H1 (cell line): Measurements from ENCODE around the gene SCAMP2. TPM values are rescaled to one million over a fixed set of nuclear protein-coding genes. Genes with fewer than 3 reads are reported as not detected.

Experiments used
- CTCF ChIA-PET: fragments of 300-600 bp; sonication (Branson Sonifier 250); formaldehyde crosslinking; loops from one replicate; lab custom pipeline; 2021; ENCODE audit not compliant: partially characterized antibody; lab: Charles Lee
- POLR2A ChIA-PET: fragments of 300-600 bp; sonication (Branson Sonifier 250); formaldehyde crosslinking; loops from one replicate; lab custom pipeline; 2021; ENCODE audit warnings: inconsistent platforms; ENCODE audit not compliant: partially characterized antibody; lab: Charles Lee
- DNase-seq, 2 experiments: peaks; one replicate each; pipeline versions ENCODE4 v3.0.0 to v3.0.0-alpha.2; 2010 to 2022; ENCODE audit warnings: low spot score in 2 of 2, low read depth in 1 of 2, mixed read lengths in 1 of 2
- FAIRE-seq: peaks from 2 replicates; lab custom pipeline; 2011; peaks lifted over from hg19 to GRCh38; lab: Jason Lieb, UNC
- H2AFZ ChIP-seq: 2 replicates; pipeline ENCODE4 v1.8.1; 2012; ENCODE audit warnings: low read length, inconsistent platforms
- H2AK5ac ChIP-seq: 2 replicates; pipeline ENCODE4 v1.6.1; 2013; ENCODE audit warnings: low read depth, low read length
- H2BK120ac ChIP-seq: replicated peaks from 2 replicates; pipeline ENCODE3; 2013; ENCODE audit warnings: low read depth, low read length, inconsistent platforms
- H2BK12ac ChIP-seq: 2 replicates; pipeline ENCODE4 v1.6.1; 2013; ENCODE audit warnings: low read depth, low read length
- H2BK15ac ChIP-seq: 2 replicates; pipeline ENCODE4 v1.6.1; 2013; ENCODE audit warnings: low read length
- H2BK20ac ChIP-seq: 2 replicates; pipeline ENCODE4 v1.6.1; 2013; ENCODE audit warnings: low read length
- H2BK5ac ChIP-seq: 2 replicates; pipeline ENCODE4 v1.6.1; 2013; ENCODE audit warnings: low read depth, low read length
- H3K14ac ChIP-seq: 2 replicates; pipeline ENCODE4 v1.6.1; 2013; ENCODE audit warnings: inconsistent platforms; ENCODE audit not compliant: insufficient read length
- H3K18ac ChIP-seq: 2 replicates; pipeline ENCODE4 v1.6.1; 2013; ENCODE audit warnings: low read length; ENCODE audit errors: extremely low read depth
- H3K23ac ChIP-seq: 2 replicates; pipeline ENCODE4 v1.6.1; 2013; ENCODE audit warnings: inconsistent platforms; ENCODE audit not compliant: insufficient read length
- H3K23me2 ChIP-seq: 2 replicates; pipeline ENCODE4 v1.6.1; 2013; ENCODE audit warnings: low read depth, low read length
- H3K27ac ChIP-seq: 2 replicates; pipeline ENCODE4 v1.6.1; 2011; ENCODE audit warnings: low read depth, low read length, inconsistent platforms
- H3K27me3 ChIP-seq, 4 experiments: replicated peaks in 1 of 4; 1 replicate in 1 of 4; 2 replicates in 3 of 4; pipeline versions ENCODE4 v1.6.1 to v1.8.1; 2011 to 2013; ENCODE audit warnings: low read length in 3 of 4, mild to moderate bottlenecking in 3 of 4, inconsistent platforms in 2 of 4, mixed read lengths in 2 of 4, moderate library complexity in 1 of 4; ENCODE audit not compliant: control insufficient read depth in 3 of 4, insufficient read depth in 3 of 4; ENCODE audit errors: extremely low read depth in 1 of 4
- H3K36me3 ChIP-seq, 4 experiments: 2 replicates each; pipeline versions ENCODE4 v1.6.1 to v1.8.1; 2011 to 2013; ENCODE audit warnings: mild to moderate bottlenecking in 4 of 4, low read length in 3 of 4, moderate library complexity in 2 of 4, control low read depth in 1 of 4, inconsistent platforms in 1 of 4; ENCODE audit not compliant: insufficient read depth in 4 of 4, control insufficient read depth in 2 of 4
- H3K4ac ChIP-seq: replicated peaks from 2 replicates; pipeline ENCODE3; 2013; ENCODE audit warnings: low read length, low read depth, mixed read lengths, inconsistent platforms; ENCODE audit not compliant: insufficient read length
- H3K4me1 ChIP-seq, 4 experiments: replicated peaks in 1 of 4; 1 replicate in 1 of 4; 2 replicates in 3 of 4; pipeline versions ENCODE4 v1.6.1 to v1.8.1; 2011 to 2013; ENCODE audit warnings: low read length in 3 of 4, inconsistent platforms in 2 of 4, mixed read lengths in 1 of 4; ENCODE audit not compliant: insufficient read depth in 4 of 4, control insufficient read depth in 3 of 4
- H3K4me2 ChIP-seq, 2 experiments: 2 replicates each; pipeline versions ENCODE4 v1.6.1 to v1.8.1; 2011 to 2013; ENCODE audit warnings: low read depth in 2 of 2, low read length in 2 of 2, control low read depth in 1 of 2, inconsistent platforms in 1 of 2, mild to moderate bottlenecking in 1 of 2; ENCODE audit not compliant: insufficient read depth in 1 of 2
- H3K4me3 ChIP-seq, 4 experiments: fragments of 200-600, 300-600 bp in 1 of 4; sonication (generic), shearing (Covaris generic), sonication (Bioruptor Twin) in 1 of 4; 2 replicates each; pipeline versions ENCODE4 v1.5.1 to v1.8.1; 2011 to 2016; ENCODE audit warnings: low read length in 4 of 4, low read depth in 3 of 4, control low read depth in 2 of 4, inconsistent platforms in 2 of 4, mild to moderate bottlenecking in 2 of 4, mixed read lengths in 1 of 4, moderate library complexity in 1 of 4; ENCODE audit not compliant: insufficient read depth in 2 of 4; ENCODE audit errors: extremely low read depth in 1 of 4
- H3K56ac ChIP-seq: replicated peaks from 2 replicates; pipeline ENCODE3; 2013; ENCODE audit warnings: low read depth, mild to moderate bottlenecking, mixed read lengths, low read length, inconsistent platforms; ENCODE audit not compliant: insufficient read length
- H3K79me1 ChIP-seq: 2 replicates; pipeline ENCODE4 v1.6.1; 2013; ENCODE audit warnings: low read depth, low read length, control low read depth
- H3K79me2 ChIP-seq, 2 experiments: 2 replicates each; pipeline versions ENCODE4 v1.6.1 to v1.8.1; 2012 to 2013; ENCODE audit warnings: low read length in 2 of 2, mild to moderate bottlenecking in 2 of 2, inconsistent platforms in 1 of 2; ENCODE audit not compliant: insufficient read depth in 2 of 2, control insufficient read depth in 1 of 2
- H3K9ac ChIP-seq, 4 experiments: replicated peaks in 1 of 4; 1 replicate in 1 of 4; 2 replicates in 3 of 4; pipeline versions ENCODE4 v1.6.1 to v1.8.1; 2011 to 2013; ENCODE audit warnings: low read depth in 3 of 4, low read length in 3 of 4, control low read depth in 2 of 4, mild to moderate bottlenecking in 2 of 4, moderate library complexity in 2 of 4, inconsistent platforms in 1 of 4; ENCODE audit errors: extremely low read depth in 1 of 4
- H3K9me3 ChIP-seq, 2 experiments: 2 replicates each; pipeline versions ENCODE4 v1.6.1 to v1.8.1; 2012 to 2013; ENCODE audit warnings: mild to moderate bottlenecking in 2 of 2, moderate library complexity in 2 of 2, control low read depth in 1 of 2, inconsistent platforms in 1 of 2, low read depth in 1 of 2, low read length in 1 of 2, mixed read lengths in 1 of 2; ENCODE audit not compliant: insufficient read depth in 2 of 2
- H4K20me1 ChIP-seq, 2 experiments: replicated peaks in 1 of 2; 2 replicates each; pipeline versions ENCODE3 to v1.8.1; 2011 to 2013; ENCODE audit warnings: inconsistent platforms in 2 of 2, low read length in 2 of 2, mild to moderate bottlenecking in 1 of 2; ENCODE audit not compliant: insufficient read depth in 2 of 2, control insufficient read depth in 1 of 2
- H4K5ac ChIP-seq: 2 replicates; pipeline ENCODE4 v1.6.1; 2013; ENCODE audit warnings: low read length, low read depth, mixed read lengths, inconsistent platforms; ENCODE audit not compliant: insufficient read length
- H4K8ac ChIP-seq: 2 replicates; pipeline ENCODE4 v1.8.0; 2013; ENCODE audit warnings: mild to moderate bottlenecking, moderate library complexity, low read length, inconsistent platforms; ENCODE audit not compliant: insufficient read depth; ENCODE audit errors: extremely low read depth
- H4K91ac ChIP-seq: replicated peaks from 2 replicates; pipeline ENCODE3; 2013; ENCODE audit warnings: low read length, mixed read lengths, inconsistent platforms; ENCODE audit not compliant: insufficient read length
- ZNF274 ChIP-seq: IDR thresholded peaks from 2 replicates; pipeline ENCODE4 v1.7.0; 2012; ENCODE audit warnings: low read length, borderline replicate concordance; ENCODE audit errors: extremely low read depth
- WGBS, 2 experiments: shearing (Covaris generic) in 1 of 2; methylation state at CpG; one replicate each; pipeline versions ENCODE4 v1.1.6 to v1.1.7; 2013 to 2015; ENCODE audit warnings: low lambda C conversion rate in 2 of 2, mixed read lengths in 2 of 2, inconsistent platforms in 1 of 2, low coverage in 1 of 2, missing lambda C conversion rate in 1 of 2; ENCODE audit not compliant: insufficient replicate concordance in 2 of 2, insufficient coverage in 1 of 2, insufficient read length in 1 of 2; ENCODE audit errors: extremely low coverage in 1 of 2, missing lambda C conversion rate in 1 of 2; 5-methylcytosine and 5-hydroxymethylcytosine counted together
- polyA plus RNA-seq, 7 experiments: library from polyadenylated mRNA; depleted of rRNA in 3 of 7; stranded (reverse) in 5 of 7; unstranded in 2 of 7; fragments of >200 nt in 5 of 7; fragments of 200-250 nt in 2 of 7; gene quantifications; 1 replicate in 5 of 7; 2 replicates in 1 of 7; 4 replicates in 1 of 7; pipeline versions ENCODE4 v1.2.1 to v1.2.3, GENCODE V29; 2011 to 2013; ENCODE audit warnings: missing spikeins in 2 of 7, mixed read lengths in 2 of 7
- total RNA-seq: library from RNA; stranded (reverse); fragmentation: NEBNext Ultra II Directional; extraction: Animal tissue kit (Norgen Biotek cat#: 25700); gene quantifications from 2 replicates; pipeline ENCODE4 v1.2.1, GENCODE V29; 2021
- TF ChIP-seq, protein P1 (sequence below): IDR thresholded peaks from 2 replicates; pipeline ENCODE4 v1.6.1; 2012; ENCODE audit warnings: inconsistent platforms

SCAMP2 gene
- total and polyA plus RNA-seq, 2 of the 8 experiments (the other 6 are each of a cell fraction or from before 2014, with no cell fraction given): 41.7 to 131 TPM

- Histone ChIP-seq H2BK5ac (no peak overlapping the region), H2BK12ac (0 out of 2 replicates have a peak overlapping the region, but pooled peaks have one; percentile 9), H3K56ac (no peak overlapping the region), H3K4me2 (peak overlapping the region; percentile 55 to 61), H2BK120ac (no peak overlapping the region), H3K9ac (no peak overlapping the region), H3K23ac (no peak overlapping the region), H3K9me3 (no peaks in the 10 kb centered on the region), H4K5ac (no peak overlapping the region), H3K4me3 (peak overlapping the region in 1 of 4 experiments; percentile 41; a peak in 2 of 8 replicates), H2BK20ac (no peak overlapping the region), H4K91ac (no peak overlapping the region), H2BK15ac (no peak overlapping the region), H4K8ac (no peak overlapping the region), H3K4me1 (peaks cover 0 to 7% (median 4%) of the 10 kb centered on the region in 4 experiments; a peak in 4 of 7 replicates), H3K23me2 (0 out of 2 replicates have a peak, but pooled peaks cover 3% of the 10 kb centered on the region), H2AFZ (no peak overlapping the region), H3K4ac (no peak overlapping the region), H4K20me1 (peaks cover 0 to 2% of the 10 kb centered on the region in 2 experiments), H2AK5ac (no peak overlapping the region), H3K79me2 (no peaks in the 10 kb centered on the region), H3K79me1 (no peaks in the 10 kb centered on the region), H3K18ac (no peak overlapping the region), H3K14ac (no peak overlapping the region), H3K27ac (no peak overlapping the region)
- POLR2A ChIA-PET: interaction anchor here (1.1 to 3.1 kb wide), 8 partner anchors 9 to 66 kb away, joined by 3 to 12 read pairs (median 6); partner anchors contain the start of genes LMAN1L and ULK3
- WGBS, 2 experiments: 67% methylated on average over 11 of the region's 21 CpGs; no CpG with 5 or more reads in 1 of the 2 experiments
- FAIRE-seq: no peak
- TF ChIP-seq ZNF274: no peak
- TF ChIP-seq, protein P1, sequence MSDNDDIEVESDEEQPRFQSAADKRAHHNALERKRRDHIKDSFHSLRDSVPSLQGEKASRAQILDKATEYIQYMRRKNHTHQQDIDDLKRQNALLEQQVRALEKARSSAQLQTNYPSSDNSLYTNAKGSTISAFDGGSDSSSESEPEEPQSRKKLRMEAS: peak; percentile 63; the same call in 1 of the 2 replicates
- TF ChIP-seq, all 59 proteins: peak for 1
- CTCF ChIA-PET: interaction anchor here (0.9 to 15.7 kb wide), 15 partner anchors 8 to 478 kb away, joined by 3 to 135 read pairs (median 8); partner anchors contain the start of gene CSK
- no peaks in the 10 kb centered on the region for H3K36me3 ChIP-seq
- H3K27me3 ChIP-seq: peaks cover 4 to 47% (median 29%) of the 10 kb centered on the region in 4 experiments
- no peak for DNase-seq
Observed at GRCh38 chr15:74826921-74827320, 46.2 kb downstream of the SCAMP2 start.
